RPMI7951 (cell line): ENCODE measurements around the gene DUSP6. TPM values are rescaled to one million over a fixed set of nuclear protein-coding genes. Genes with fewer than 3 reads are reported as not detected.
"Not testable (repeated sequence)": the region's sequence is repeated elsewhere in the genome, so short reads cannot be mapped to it uniquely, and the experiment has no call there.

Experiments
- DNase-seq: peaks from one replicate; pipeline ENCODE4 v3.0.0-alpha.2; 2012; ENCODE audit warnings: low read depth
- total RNA-seq: library from RNA; depleted of rRNA; stranded (reverse); fragments of >200 nt; shearing (Covaris generic); gene quantifications from 2 replicates; pipeline ENCODE4 v1.2.3, GENCODE V29; 2014

Gene DUSP6
- total RNA-seq, 1 experiment from 2014 or later: 39.8 TPM

DNA sequence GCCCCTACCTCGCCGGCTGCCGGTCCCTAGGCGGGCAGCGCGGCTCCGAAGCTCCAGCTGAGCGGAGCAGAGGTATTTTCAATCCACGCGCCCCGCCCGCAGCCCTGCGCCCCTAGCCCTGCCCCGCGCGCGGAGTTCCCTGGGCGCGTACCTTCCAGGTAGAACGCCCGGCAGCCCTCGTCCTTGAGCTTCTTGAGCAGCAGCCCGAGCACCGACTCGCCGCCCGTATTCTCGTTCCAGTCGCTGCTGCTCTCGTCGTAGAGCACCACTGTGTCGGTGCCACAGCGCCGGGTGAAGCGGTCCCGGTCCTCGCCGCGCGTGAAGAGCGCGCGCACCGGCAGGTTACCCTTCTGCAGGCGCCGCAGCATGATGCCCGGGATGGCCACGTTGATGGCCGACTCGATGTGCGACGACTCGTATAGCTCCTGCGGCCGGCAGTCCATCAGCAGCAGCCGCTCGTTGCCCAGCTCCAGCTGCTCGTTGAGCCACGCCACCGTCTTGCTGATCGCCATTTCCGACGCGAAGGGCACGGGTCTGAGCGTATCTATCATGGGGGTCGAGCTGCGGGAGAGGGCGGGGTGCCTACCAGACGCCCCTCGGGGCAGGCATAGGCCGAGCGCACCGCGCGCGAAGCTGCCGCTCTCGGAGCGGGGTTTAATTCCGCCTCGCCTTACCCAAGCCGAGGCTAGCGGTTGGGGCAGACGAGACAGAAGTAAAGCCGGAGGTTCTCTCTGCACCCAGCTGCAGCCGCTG, 636 bp downstream of the DUSP6 start:
- DNase-seq: peak; percentile 29

- peak; percentile 21 for DNase-seq
Measured at GRCh38 chr12:89350630-89351488, 1.4 kb downstream of the DUSP6 start.

DNA sequence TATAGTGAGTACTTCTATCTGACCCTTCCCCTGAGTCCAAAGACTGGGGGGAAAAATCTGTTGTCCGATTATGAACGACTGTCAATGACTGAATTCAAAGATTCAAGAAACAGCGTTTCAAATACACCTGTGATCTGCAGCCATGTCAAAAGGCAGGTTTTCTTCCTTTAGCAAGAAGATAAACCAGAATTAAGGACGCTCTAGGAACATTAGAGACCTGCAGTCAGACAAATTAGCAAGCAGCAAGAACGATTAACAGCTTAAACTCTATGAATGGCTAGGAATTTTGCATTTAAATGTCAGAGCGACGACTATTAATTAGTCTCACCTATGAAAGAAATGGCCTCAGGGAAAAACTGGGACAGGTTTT, 2.1 kb downstream of the DUSP6 start:
- DNase-seq: no peak

- DNase-seq: peak; percentile 78
Measured at GRCh38 chr12:89349814-89350213, 2.5 kb downstream of the DUSP6 start.

GRCh38 chr12:89348894-89349699, 3.2 kb downstream of the DUSP6 start:
- peak; percentile 50 for DNase-seq

GRCh38 chr12:89347325-89347829, 4.9 kb downstream of the DUSP6 start:
- DNase-seq: no peak

GRCh38 chr12:89346741-89347324, 5.5 kb downstream of the DUSP6 start:
- DNase-seq: peak; percentile 70

DNA sequence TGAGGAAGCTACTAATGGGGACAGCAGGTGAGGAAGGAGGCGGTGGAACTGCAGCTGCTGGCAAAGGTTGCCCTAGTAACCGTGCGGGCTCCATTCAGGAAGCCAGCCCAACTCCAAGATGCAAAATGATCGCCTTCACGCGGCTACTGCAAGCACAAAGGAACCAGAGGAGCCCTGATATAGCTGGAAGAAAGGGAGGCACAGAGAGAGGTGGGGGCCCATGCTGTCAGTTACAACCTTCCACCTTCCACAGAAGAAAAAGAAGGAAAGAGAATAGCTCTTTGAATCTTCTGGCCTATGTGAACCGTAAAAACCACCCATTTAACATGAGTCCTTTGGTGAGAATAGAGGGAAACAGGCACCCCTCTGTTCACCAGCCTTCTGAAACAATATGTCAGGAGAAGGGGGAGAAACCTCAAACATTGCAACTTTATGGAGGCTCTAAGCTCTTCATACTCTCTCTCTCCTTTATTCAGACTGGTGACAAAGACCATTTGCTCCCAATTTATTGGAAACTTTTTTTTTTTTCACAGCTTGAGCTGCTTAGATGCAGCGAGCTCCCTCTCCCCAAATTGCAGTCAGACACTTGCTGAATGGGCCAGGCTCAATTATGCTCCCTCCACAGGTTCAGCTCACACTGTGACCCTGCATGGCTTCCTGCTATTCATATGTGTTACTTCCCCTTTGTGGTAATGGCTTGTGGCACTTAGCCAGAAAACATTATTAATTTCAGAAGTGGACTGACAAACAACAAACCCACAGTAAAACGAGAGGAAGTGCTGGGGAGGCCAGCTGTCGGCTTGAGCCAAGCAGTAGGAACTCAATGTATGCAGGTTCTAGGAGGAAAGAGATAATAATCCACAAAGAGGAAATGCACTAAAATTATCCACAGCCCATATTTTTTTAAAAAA, 6.2 kb downstream of the DUSP6 start:
- DNase-seq: peak; percentile 78

DNA sequence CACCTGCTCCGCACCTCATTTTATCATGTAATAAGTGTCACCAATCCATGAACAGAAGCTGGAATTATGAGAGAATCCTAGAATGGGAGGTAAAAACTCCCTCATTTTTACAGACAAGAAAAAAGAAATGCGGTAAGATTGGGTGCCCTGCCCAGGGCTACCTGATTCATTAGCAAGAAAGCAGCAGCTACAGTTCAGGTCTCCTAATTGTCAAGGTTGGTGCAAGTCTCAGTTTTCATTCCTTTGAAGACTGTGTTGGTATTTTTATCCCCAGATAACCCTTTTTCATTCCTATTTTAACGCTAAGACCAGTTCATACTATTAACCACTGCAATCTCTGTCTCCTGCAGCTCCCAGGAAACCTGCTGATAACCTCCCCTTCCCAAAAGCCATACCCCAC, 6.9 kb downstream of the DUSP6 start:
- no peak for DNase-seq

GRCh38 chr12:89344862-89345202, 7.5 kb downstream of the DUSP6 start:
- no peak for DNase-seq

- DNase-seq: no peak
Measured at GRCh38 chr12:89344043-89344861, 8.0 kb downstream of the DUSP6 start.

DNA sequence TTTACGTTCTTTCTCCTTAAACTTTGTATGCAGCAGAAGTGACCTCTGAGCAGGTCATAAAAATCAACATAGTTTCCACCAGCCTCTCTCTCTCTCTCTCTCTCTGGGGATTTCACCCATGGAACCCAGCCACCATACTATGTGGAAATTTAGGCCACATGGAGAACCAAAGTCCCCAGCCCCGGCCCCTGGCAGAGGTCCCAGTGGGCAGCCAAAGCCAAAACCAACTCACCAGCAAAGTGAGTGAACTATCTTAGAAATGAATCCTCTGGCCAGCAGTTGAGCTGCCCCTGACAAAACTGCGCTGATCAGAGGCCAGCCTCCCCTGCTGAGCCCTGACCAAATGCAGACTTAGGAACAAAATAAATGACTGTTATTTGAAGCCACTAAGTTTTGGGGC, 9.2 kb downstream of the DUSP6 start:
- no peak for DNase-seq

GRCh38 chr12:89340861-89341260, 11.4 kb downstream of the DUSP6 start:
- no peak for DNase-seq

GRCh38 chr12:89339526-89339925, 12.8 kb downstream of the DUSP6 start:
- no peak for DNase-seq

DNA sequence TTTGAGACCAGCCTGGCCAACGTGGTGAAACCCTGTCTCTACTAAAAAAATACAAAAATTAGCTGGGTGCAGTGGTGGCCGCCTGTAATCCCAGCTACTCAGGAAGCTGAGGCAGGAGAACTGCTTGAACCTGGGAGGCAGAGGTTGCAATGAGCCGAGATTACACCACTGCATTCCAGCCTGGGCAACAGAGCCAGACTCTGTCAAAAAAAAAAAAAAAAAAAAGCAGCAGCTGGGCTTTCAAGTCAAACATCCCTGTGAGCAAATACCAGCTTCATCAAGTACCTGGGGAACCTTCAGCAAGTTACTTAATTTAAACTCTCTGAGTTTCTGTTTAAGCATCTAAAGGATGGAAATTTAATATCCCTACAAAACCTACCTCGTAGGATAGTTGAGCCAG, 15.2 kb downstream of the DUSP6 start:
- DNase-seq: not testable (repeated sequence)

GRCh38 chr12:89335452-89336244, 16.7 kb downstream of the DUSP6 start:
- no peak for DNase-seq

GRCh38 chr12:89334548-89335169, 17.6 kb downstream of the DUSP6 start:
- DNase-seq: no peak

DNA sequence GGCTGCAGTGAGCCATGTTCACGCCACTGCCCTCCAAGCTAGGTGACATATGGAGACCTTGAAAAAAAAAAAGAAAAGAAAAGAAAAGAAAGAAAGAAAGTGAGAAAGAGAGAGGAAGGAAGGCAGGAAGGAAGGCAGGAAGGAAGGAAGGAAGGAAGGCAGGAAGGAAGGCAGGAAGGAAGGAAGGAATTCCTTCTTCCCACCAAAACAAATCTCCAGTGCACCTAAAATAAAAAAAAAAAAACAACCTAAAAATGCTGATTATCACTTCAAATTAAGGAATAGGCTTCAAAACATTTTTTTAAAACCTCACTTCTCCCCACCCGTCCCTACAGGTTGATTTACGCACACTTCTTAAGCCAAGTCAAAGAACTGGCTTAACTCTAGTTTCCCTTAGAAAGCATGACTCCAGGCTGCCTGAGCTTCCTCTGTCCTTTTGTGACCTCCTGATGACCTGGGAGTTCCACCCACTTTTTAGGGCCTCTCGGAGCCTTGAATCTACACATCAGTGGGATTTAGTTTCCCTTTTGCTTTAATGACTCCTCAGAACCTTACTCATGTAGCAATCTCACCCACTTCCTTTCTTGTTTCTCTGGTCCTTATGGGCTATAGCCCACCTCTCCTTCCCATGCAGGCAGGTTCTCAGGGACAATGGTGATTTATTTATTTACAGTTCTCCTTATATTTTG, 18.6 kb downstream of the DUSP6 start:
- no peak for DNase-seq
